Stomach (tissue), 4 donors: ENCODE data around the gene ARHGAP29.

Experiments used
- POLR2A ChIP-seq, 4 donors: fragments of 450-650 bp; IDR thresholded peaks; one replicate each; pipeline ENCODE4 v1.6.1; 2016; ENCODE audit warnings: antibody characterized with exemption in 4 of 4, control low read depth in 2 of 4, mild to moderate bottlenecking in 1 of 4, moderate library complexity in 1 of 4
- TF ChIP-seq, protein P1 (sequence below), 7 experiments: fragments of 450-650 bp in 4 of 7; fragments of 200-600 bp in 3 of 7; sonication (generic) in 3 of 7; IDR thresholded peaks; one replicate each; pipeline ENCODE4 v1.5.1; 2016 to 2019; ENCODE audit warnings: antibody characterized with exemption in 7 of 7, control low read depth in 2 of 7, mild to moderate bottlenecking in 1 of 7

GRCh38 chr1:94280541-94280940, 43.2 kb upstream of the ARHGAP29 start:
- TF ChIP-seq, protein P1, sequence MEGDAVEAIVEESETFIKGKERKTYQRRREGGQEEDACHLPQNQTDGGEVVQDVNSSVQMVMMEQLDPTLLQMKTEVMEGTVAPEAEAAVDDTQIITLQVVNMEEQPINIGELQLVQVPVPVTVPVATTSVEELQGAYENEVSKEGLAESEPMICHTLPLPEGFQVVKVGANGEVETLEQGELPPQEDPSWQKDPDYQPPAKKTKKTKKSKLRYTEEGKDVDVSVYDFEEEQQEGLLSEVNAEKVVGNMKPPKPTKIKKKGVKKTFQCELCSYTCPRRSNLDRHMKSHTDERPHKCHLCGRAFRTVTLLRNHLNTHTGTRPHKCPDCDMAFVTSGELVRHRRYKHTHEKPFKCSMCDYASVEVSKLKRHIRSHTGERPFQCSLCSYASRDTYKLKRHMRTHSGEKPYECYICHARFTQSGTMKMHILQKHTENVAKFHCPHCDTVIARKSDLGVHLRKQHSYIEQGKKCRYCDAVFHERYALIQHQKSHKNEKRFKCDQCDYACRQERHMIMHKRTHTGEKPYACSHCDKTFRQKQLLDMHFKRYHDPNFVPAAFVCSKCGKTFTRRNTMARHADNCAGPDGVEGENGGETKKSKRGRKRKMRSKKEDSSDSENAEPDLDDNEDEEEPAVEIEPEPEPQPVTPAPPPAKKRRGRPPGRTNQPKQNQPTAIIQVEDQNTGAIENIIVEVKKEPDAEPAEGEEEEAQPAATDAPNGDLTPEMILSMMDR (IDR thresholded peaks at IDR 0.05) = no peak
- no peak for TF ChIP-seq POLR2A (IDR thresholded peaks at IDR 0.05)
